GM10248 (cell line): Measurements from ENCODE around the gene ABCC4.
"Not testable (repeated sequence)": the region's sequence is repeated elsewhere in the genome, so short reads cannot be mapped to it uniquely, and the experiment has no call there.

ENCODE experiments used
- CTCF ChIA-PET: fragments of 300-600 bp; sonication (Branson Sonifier 250); formaldehyde crosslinking; extraction: SDS; loops from one replicate; lab custom pipeline; 2021; ENCODE audit warnings: antibody characterized with exemption; lab: Yijun Ruan, JAX
- POLR2A ChIA-PET: fragments of 350-650 bp; sonication (Branson Sonifier 250); formaldehyde crosslinking; extraction: SDS; loops from one replicate; lab custom pipeline; 2020; ENCODE audit warnings: antibody characterized with exemption; lab: Yijun Ruan, JAX
- DNase-seq: peaks from one replicate; pipeline ENCODE4 v3.0.0; 2012; ENCODE audit errors: extremely low spot score
- CTCF ChIP-seq: IDR thresholded peaks from 2 replicates; pipeline ENCODE4 v1.5.1; 2012; ENCODE audit warnings: mild to moderate bottlenecking, low read depth; ENCODE audit errors: extremely low read depth, missing control alignments, control extremely low read depth

Gene ABCC4

GRCh38 chr13:95182570-95183265 lies 118.5 kb downstream of the ABCC4 start:
- ChIA-PET CTCF (interaction anchor here (0.9 to 12.9 kb wide), 10 partner anchors 9 to 223 kb away, joined by 3 to 298 read pairs (median 4); no protein-coding TSS in a partner anchor), POLR2A (no interaction called here)
- DNase-seq, result peak; percentile 38
- TF ChIP-seq CTCF, result no peak

DNA sequence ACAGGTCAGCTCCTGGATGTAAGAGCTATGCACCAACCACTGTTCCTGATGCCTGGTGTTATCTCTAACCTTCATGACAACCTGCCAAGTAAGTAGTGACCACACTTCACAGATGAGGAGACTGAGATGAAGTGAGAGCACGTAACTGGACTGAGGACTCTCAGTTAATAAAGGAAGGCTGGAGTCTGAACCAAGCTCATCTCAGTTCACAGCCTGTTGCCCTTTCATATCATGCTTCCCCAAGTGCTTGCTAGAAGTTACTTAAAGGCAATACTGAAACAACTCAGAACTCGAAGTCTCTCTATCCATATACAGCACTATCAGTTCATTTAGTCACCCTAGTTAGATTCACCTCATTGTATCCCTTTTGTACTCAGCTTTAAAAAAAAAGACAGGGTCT lies 119.7 kb downstream of the ABCC4 start:
- POLR2A ChIA-PET, result no interaction called here
- TF ChIP-seq CTCF, result no peak
- CTCF ChIA-PET, result interaction anchor here (1.2 to 12.9 kb wide), 14 partner anchors 8 to 224 kb away, joined by 3 to 298 read pairs (median 4); no protein-coding TSS in a partner anchor
- peak; percentile 44 for DNase-seq

GRCh38 chr13:95180513-95181245 lies 120.6 kb downstream of the ABCC4 start:
- ChIA-PET CTCF (interaction anchor here (1.2 to 12.9 kb wide), 11 partner anchors 9 to 225 kb away, joined by 3 to 298 read pairs (median 6); no protein-coding TSS in a partner anchor), POLR2A (interaction anchor here (0.6 kb wide), 1 partner anchor 26 kb away, joined by 4 read pairs; no protein-coding TSS in a partner anchor)
- DNase-seq, result no peak
- no peak for TF ChIP-seq CTCF

- no peak for DNase-seq
- ChIA-PET POLR2A (no interaction called here), CTCF (interaction anchor here (1.0 to 1.3 kb wide), 3 partner anchors 8 to 228 kb away, joined by 3 to 4 read pairs (median 3); no protein-coding TSS in a partner anchor)
- no peak for TF ChIP-seq CTCF
Observed at GRCh38 chr13:95176611-95177259, 124.5 kb downstream of the ABCC4 start.

GRCh38 chr13:95174517-95174916 lies 126.7 kb downstream of the ABCC4 start:
- no peak for DNase-seq
- POLR2A ChIA-PET, result no interaction called here
- TF ChIP-seq CTCF, result no peak
- CTCF ChIA-PET, result interaction anchor here (1.5 to 1.9 kb wide), 5 partner anchors 10 to 230 kb away, joined by 3 to 10 read pairs (median 6); no protein-coding TSS in a partner anchor

- POLR2A ChIA-PET, result no interaction called here
- DNase-seq, result no peak
- TF ChIP-seq CTCF, result no peak
- CTCF ChIA-PET, result no interaction called here
Observed at GRCh38 chr13:95168191-95168590, 133.1 kb downstream of the ABCC4 start.

DNA sequence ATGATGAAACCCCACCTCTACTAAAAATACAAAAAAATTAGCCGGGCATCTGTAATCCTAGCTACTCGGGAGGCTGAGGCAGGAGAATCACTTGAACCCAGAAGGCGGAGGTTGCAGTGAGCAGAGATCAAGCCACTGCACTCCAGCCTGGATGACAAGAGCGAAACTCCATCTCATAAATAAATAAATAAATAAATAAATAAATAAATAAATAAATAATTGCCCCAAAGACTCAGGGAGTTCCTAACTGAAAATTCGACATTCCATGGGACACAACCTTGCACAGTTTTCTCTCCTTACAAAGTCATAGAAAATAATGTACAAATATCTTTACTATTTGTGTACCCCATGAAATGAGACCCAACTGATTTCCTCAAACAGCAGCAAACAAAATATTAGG lies 134.2 kb downstream of the ABCC4 start:
- POLR2A ChIA-PET, DNase-seq, CTCF ChIA-PET: not testable (repeated sequence)
